ENCODE measurements around the gene DTNA.

Gene DTNA

DNA sequence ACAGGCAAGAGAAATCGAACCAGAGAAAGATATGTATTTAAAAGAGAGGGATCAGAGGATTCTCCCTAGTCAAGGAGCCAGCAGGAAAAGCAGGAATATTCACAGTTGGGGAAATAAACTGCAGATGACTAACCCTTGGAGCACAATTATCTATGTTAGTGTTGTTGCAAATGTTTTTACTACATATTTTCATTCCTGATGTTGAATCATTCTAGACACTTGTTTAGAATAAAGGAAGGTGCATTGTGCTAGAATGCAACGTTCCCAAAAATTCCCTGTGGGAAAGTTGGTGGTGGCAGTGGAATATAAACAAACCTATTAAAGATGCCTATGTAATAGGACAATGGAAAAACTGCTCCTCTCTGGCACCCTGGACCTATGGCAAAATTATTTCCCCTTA is 63.3 kb downstream of the DTNA start:
- no peak for DNase-seq

DNA sequence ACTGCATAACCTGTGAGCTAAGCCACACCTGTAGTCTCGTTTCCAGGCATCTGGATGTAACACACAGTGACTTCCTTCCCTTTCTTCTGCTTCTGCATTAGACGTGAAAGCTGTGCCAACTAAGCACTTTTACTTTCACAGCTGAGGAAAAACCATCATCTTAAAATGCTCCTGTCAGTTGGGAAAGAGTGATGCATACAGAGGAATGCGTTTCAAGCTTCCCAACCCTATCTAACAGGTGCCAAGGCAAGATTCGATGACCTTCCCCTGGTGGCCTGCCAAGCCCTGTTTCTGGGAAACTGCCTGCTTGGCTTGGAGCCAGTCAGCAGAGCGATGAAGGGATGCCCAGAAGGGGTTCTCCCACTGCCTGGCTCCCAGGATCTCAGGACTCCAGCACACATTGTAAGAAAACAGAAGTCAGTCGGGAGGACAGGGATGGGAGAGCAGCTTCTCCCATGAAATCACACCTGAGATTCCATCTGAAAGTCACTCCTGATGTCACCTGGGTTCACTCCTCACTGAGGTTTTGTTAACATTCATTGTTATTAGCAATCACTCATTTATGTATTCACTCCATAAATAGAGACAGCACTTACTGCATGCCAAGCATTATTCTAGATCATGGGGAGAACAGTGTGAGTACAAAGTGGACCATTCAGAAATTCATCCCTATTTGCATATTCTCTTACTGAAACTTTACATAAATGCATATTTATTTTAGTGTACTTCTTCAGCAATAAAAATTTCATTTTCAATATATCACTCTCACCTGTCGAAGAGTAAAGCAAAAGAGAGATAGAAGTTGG is 64.1 kb downstream of the DTNA start:
- peak in 1 of 2 experiments; percentile 37 for DNase-seq

DNA sequence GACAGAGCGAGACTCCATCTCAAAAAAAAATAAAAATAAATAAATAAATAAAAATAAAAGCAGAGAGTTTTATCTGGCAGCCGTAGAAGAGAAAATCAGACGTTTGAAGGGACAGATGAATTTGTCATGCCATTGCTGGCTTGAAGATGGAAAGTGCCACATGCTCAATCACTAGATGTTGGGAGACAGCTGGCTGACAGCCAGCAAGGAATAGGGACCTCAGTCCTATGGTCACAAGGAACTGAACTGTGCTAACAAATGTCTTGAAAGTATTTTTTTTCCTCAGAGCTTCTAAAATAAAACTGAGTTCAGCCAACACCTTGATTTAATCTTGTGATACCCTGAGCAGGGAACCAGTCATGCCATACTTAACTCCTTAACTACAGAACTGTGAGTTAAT is 65.4 kb downstream of the DTNA start:
- DNase-seq = no peak

DNA sequence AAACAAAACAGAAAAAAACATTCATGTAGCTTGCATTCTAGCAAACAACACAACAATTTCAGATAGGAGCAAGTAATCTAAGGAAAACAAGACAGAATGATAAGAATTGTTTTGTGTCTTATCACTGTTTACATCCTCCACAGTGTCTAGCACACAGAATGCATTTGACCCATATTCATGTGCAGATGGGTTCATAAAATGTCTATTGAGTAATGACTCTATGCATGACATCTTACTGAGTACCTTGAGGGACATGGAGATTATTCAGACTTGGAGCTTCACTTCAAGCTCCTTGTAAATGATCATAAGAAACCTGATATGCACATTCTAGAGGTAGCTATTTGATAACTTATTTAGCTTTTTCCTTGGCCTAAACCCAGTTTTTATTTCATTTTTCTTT is 69.0 kb downstream of the DTNA start:
- no peak for DNase-seq

GRCh38 chr18:34780856-34781255 is 70.8 kb downstream of the DTNA start:
- DNase-seq = no peak

- DNase-seq = no peak
Measured at GRCh38 chr18:34783501-34783900, 73.4 kb downstream of the DTNA start.

DNA sequence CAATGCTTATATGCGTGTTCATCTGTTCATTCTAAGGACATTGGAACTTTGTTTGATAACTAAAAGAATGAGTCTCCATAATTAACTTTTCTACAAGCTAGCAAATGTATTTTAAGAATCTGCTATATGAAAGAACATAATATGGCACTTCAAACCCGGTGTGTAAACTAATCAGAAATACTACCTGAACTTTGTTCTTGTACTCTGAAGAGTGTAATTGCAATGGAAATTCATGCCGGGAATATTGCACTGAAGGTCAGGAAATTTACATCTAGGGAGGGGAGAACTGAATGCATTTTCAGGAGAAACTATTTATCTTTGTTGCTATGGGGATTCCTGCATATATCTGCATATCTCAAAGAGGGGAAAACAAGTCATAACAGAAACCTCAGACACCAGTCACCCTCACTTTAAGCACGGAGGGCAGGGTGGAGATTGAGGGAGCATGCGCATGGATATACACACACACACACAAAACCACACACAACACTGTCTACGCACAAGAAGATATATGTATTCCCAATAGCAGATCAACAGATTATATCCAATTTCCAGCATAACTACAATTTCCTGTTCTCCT is 76.2 kb downstream of the DTNA start:
- no peak for DNase-seq

GRCh38 chr18:34787931-34788532 is 77.9 kb downstream of the DTNA start:
- peak; percentile 18 to 20 for DNase-seq

GRCh38 chr18:34789768-34790344 is 79.8 kb downstream of the DTNA start:
- DNase-seq = no peak

GRCh38 chr18:34794348-34794747 is 84.2 kb downstream of the DTNA start:
- no peak for DNase-seq

DNA sequence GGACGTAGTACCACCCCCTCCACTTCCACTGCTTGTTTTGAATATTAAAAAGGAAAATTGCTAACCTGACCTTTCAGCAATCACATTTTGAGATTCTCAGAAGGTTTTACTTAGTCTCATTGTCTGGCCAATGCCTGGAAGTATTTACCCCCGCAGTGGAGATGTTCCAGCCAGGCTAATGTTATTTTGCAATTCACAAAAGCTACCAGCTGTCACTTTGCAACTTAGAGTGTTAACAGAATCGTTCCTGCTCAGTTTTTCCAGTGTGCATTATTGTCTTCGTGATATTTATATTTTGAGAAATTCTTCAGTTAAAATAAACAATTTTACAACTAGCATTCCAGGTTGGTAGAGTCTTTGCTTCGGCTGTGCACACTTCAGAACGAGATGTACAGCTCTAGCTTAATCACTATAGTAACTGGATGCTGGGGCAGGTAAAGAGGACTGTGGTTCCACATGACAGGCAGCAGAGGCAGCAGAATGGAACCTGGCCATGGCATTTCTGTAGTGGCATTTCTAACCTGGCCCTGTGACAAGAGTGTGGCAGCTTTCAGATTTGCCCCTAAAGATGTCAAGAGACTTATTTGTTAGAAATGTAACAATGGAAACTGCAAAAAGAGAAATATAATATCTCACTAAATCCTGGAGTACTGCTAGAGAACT is 85.1 kb downstream of the DTNA start:
- DNase-seq = no peak

DNA sequence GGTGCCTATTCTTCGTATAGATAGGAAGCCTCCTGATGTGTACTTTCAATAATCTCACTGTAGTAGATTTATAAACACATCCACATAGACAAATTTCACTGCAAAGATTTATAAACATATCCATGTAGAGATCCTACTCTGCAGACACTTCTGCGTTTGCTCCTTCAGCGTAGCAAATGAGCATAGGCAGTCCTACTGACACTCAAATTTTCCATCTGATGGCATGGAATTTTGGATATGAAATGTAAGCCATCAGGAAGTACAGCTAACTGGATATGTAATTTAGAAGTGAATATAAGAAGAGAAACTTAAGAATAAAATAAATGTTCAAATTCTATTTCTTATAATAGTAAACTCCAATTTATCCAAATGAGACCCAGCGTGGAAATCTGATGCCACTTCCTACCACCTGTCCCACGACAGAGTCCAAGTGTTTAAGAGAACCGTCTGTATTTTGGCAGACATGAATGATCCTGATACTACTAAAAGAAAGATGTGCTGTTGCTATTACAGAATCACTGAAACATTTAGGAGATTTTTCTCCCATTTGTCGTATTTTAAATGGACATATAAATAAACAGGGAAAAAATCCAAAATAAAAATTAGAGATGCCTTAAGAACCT is 86.0 kb downstream of the DTNA start:
- no peak for DNase-seq

DNA sequence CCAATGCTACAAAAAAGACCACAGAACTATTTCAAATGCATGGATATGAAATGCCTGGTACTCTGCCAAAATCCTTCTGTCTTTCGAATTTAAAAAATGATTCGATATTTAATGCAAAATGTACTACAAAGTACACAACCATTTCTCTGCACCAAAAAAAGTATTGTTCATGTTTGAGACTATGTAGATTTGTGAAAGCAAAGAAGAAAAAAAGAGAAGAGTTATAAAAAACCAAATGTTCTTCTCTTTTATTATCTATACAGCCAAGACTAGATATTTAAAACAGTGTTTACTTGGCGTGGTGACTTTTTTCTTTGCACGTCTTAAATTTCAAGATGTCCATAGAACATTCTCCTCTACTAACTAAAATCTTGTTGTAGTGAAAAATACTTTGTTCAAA is 89.2 kb downstream of the DTNA start:
- no peak for DNase-seq

- DNase-seq = no peak
Measured at GRCh38 chr18:34800381-34800780, 90.3 kb downstream of the DTNA start.

GRCh38 chr18:34801774-34802173 is 91.7 kb downstream of the DTNA start:
- no peak for DNase-seq

DNA sequence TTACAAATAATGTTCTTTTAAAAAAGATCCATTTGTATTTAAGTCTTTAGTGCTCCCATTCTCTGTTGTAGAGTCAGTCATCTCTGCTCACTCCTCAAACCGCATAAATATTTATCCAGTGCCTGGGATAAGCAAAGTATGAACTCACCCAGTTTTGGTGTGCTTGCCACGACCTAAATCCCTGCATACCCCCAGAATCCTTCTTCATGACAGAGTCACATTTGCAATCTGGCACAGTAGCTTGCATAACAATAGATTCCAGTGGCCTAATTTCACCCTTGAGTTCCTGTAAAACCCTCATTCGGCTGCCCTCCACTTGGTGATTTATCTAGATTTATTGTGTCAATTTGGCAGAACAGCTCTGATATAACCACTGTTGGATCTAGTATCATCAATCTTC is 92.9 kb downstream of the DTNA start:
- no peak for DNase-seq

DNA sequence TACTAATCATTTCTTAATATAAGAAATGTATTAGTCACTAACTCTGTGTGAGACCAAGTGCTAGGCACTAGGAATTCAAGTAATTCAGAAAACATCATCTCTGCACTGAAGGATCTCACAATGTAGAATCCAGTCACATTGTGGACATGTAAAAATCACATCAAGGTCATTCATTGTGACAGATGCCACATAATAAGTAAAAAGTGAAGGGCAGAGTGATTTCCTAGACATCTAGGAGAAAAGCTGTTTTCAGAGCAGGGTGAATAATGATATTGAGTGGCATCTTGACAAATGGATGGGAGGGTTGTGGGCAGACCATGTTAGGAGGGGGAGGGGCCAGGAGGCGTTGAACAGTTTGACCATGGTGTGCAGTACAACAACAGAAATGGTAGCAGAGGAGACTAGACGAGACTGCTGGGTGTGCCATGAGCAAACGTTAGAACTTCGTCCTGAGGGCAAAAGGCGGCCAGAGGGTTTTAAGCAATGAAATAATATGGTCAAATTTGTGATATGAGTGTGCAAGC is 93.8 kb downstream of the DTNA start:
- no peak for DNase-seq

- no peak for DNase-seq
Measured at GRCh38 chr18:34805103-34805877, 95.2 kb downstream of the DTNA start.

DNA sequence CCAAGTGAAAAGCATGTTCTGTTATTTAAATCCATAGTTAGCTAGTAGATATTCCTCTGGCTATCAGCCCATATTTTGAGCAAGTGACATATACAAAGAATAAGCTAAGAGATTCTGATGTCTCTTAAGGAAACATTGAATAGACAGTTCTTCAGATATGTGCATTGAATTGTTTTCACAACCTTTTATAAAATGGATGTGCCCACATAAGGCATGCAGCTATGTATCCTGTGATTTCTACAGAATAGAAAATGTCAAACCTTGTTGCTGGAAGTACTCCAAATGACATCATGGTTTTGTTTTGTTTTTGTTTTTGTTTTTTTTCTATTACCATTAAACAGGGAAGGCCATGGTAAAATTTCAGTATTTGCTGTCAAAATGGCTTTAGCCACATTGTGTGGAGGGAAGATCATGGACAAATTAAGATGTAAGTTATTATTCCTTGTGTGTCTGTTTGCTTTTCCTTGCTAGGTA is 95.8 kb downstream of the DTNA start:
- no peak for DNase-seq

DNA sequence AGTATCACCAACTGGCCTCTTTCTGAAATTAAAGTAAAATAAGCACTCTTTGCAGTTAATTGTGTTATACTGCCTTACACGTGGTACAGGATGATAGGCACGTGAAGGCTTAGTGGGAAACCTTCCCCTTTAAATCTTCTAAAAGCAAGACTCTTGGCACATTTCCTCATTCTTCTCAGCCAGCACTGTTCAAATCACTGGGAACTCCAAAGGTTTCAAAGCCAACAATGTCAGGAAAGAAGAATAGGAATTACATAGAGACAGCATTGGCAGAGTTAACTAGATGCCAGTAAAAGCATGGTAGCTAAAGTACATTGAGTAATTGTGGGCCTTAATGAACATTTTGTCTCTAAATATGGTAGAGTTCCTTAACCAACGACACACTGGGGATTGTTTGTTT is 96.4 kb downstream of the DTNA start:
- DNase-seq = no peak

GRCh38 chr18:34807106-34807796 is 97.2 kb downstream of the DTNA start:
- no peak for DNase-seq

Measured in cerebellar nuclear complex (tissue), 1 donor.